ENCODE results near the gene TULP4.
"Not testable (repeated sequence)": the region's sequence is repeated elsewhere in the genome, so short reads cannot be mapped to it uniquely, and the experiment has no call there.

The TULP4 gene

DNA sequence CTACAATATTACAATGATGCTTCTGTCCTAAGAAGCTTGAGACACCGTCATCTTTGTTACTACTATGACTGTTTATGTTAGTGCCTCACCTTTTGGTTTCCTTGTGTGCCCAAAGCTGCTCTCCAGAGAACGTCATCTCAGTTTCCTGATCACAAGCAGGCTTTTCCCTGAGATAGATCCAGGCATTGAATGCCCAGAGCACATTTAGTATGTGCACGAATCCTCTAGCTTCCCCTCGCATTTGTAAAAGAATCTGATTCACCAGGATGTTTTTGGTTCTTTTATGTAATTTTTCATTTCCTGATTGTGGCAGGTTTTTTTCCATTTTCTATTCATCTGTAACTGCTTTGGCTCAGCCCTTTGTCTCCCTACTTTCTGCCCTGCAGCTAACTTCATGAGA is 147.5 kb downstream of the TULP4 start:
- H3K4me3 ChIP-seq (ENCODE audit: low read depth in 1 of 2, low read length in 2 of 2) = no peak overlapping the region
- no peaks in the 10 kb centered on the region for H3K9me3 ChIP-seq (ENCODE audit: control insufficient read depth in 1 of 2, low read length in 2 of 2)
- no peak overlapping the region for H3K27ac ChIP-seq (ENCODE audit: low read length)
- peaks cover 11 to 20% of the 10 kb centered on the region in 2 donors for H3K36me3 ChIP-seq (ENCODE audit: control insufficient read depth in 1 of 2, insufficient read depth in 2 of 2, low read length in 2 of 2)
- H3K4me1 ChIP-seq (ENCODE audit: control insufficient read depth in 1 of 2, insufficient read depth in 2 of 2, low read length in 2 of 2) = no peaks in the 10 kb centered on the region
- H3K27me3 ChIP-seq (ENCODE audit: low read depth, low read length) = no peaks in the 10 kb centered on the region

DNA sequence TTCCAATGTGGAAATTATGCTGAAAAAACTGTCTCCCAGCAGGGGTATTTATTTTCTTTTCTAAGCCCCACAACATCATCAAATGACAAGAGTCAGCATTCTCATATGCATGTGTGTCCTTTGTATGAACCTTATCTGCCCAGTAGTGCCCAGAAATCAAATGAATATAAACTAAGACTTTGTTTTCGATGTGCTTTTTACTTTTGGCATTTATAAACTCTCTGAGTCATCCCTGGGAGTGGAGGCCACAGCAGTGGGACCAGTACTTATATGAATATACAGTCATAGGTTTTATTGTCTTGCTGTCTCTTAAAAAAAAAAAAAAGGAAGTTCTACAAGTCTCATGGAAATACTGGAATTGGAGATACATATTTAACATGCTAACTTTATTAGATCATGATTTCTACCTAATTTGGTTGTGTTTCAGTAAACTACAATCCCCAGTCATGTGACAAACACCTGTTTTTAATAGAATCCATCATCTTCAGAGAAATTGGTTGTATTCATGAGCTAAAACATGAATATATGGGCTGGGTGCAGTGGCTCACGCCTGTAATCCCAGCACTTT is 148.4 kb downstream of the TULP4 start:
- Histone ChIP-seq H3K27ac (ENCODE audit: low read length) (no peak overlapping the region), H3K36me3 (ENCODE audit: control insufficient read depth in 1 of 2, insufficient read depth in 2 of 2, low read length in 2 of 2) (peaks cover 11 to 25% of the 10 kb centered on the region in 2 donors), H3K4me1 (ENCODE audit: control insufficient read depth in 1 of 2, insufficient read depth in 2 of 2, low read length in 2 of 2) (no peaks in the 10 kb centered on the region), H3K27me3 (ENCODE audit: low read depth, low read length) (no peaks in the 10 kb centered on the region), H3K9me3 (ENCODE audit: control insufficient read depth in 1 of 2, low read length in 2 of 2) (no peaks in the 10 kb centered on the region), H3K4me3 (ENCODE audit: low read depth in 1 of 2, low read length in 2 of 2) (no peak overlapping the region)

DNA sequence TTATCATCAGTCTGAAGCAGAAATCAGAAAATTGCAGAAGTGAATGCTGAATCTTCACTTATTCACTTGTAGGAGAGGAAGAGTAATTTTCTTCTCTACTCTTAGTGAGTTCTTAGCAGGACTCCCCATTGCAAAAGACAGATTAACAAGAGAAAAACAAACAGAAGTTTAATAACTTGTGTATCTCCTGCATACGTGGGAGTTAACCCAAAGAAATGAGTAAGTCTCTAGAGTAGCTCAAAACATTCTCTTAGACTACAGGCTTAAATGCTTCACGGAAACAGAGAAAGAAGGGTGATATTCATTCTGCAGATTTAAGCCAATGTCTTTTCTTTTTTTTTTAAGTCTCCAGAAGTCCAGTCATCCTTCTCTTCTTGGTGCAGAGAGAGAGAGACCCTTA is 149.7 kb downstream of the TULP4 start:
- Histone ChIP-seq H3K27me3 (ENCODE audit: low read depth, low read length) (no peaks in the 10 kb centered on the region), H3K27ac (ENCODE audit: low read length) (no peak overlapping the region), H3K9me3 (ENCODE audit: control insufficient read depth in 1 of 2, low read length in 2 of 2) (no peaks in the 10 kb centered on the region), H3K4me3 (ENCODE audit: low read depth in 1 of 2, low read length in 2 of 2) (no peak overlapping the region), H3K36me3 (ENCODE audit: control insufficient read depth in 1 of 2, insufficient read depth in 2 of 2, low read length in 2 of 2) (peaks cover 11 to 23% of the 10 kb centered on the region in 2 donors), H3K4me1 (ENCODE audit: control insufficient read depth in 1 of 2, insufficient read depth in 2 of 2, low read length in 2 of 2) (no peaks in the 10 kb centered on the region)

DNA sequence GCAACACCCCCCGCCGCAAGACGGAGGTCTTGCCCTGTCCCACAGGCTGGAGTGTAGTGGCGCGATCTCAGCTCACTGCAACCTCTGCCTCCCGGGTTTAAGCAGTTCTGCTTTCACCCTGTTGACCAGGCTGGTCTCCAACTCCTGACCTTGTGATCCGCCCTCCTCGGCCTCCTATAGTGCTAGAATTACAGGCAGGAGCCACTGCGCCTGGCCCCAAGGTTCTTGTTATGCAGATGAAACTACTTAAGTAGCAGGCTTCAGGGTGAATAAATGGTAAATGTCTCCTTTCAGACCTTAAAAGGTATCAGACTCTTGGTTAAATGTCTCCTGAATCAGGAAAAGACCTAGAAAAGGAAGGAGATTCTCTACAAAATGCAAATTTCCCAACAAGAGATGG is 152.2 kb downstream of the TULP4 start:
- no peak overlapping the region for H3K4me3 ChIP-seq (ENCODE audit: low read depth in 1 of 2, low read length in 2 of 2)
- no peaks in the 10 kb centered on the region for H3K9me3 ChIP-seq (ENCODE audit: control insufficient read depth in 1 of 2, low read length in 2 of 2)
- no peaks in the 10 kb centered on the region for H3K4me1 ChIP-seq (ENCODE audit: control insufficient read depth in 1 of 2, insufficient read depth in 2 of 2, low read length in 2 of 2)
- no peaks in the 10 kb centered on the region for H3K27me3 ChIP-seq (ENCODE audit: low read depth, low read length)
- peaks cover 8 to 21% of the 10 kb centered on the region in 2 donors for H3K36me3 ChIP-seq (ENCODE audit: control insufficient read depth in 1 of 2, insufficient read depth in 2 of 2, low read length in 2 of 2)
- no peak overlapping the region for H3K27ac ChIP-seq (ENCODE audit: low read length)

DNA sequence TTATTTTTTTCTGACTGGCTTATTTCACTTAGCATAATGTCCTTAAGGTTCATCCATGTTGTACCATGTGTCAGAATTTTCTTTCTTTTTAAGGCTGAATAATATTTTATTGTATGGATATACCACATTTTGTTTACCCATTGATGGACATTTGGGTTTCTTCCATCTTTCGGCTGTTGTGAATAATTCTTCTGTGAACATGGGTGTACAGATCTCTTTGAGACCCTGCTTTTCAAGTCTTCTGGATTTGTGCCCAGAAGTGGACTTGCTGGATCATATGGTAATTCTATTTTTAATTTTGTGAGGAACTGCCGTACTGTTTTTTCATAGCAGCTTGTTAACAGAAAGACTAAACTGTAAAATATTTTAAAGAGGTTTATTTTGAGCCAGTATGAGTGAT is 153.0 kb downstream of the TULP4 start:
- Histone ChIP-seq H3K4me3 (ENCODE audit: low read depth in 1 of 2, low read length in 2 of 2) (no peak overlapping the region), H3K27ac (ENCODE audit: low read length) (no peak overlapping the region), H3K36me3 (ENCODE audit: control insufficient read depth in 1 of 2, insufficient read depth in 2 of 2, low read length in 2 of 2) (peaks cover 8 to 21% of the 10 kb centered on the region in 2 donors), H3K27me3 (ENCODE audit: low read depth, low read length) (no peaks in the 10 kb centered on the region), H3K9me3 (ENCODE audit: control insufficient read depth in 1 of 2, low read length in 2 of 2) (no peaks in the 10 kb centered on the region), H3K4me1 (ENCODE audit: control insufficient read depth in 1 of 2, insufficient read depth in 2 of 2, low read length in 2 of 2) (no peaks in the 10 kb centered on the region)

DNA sequence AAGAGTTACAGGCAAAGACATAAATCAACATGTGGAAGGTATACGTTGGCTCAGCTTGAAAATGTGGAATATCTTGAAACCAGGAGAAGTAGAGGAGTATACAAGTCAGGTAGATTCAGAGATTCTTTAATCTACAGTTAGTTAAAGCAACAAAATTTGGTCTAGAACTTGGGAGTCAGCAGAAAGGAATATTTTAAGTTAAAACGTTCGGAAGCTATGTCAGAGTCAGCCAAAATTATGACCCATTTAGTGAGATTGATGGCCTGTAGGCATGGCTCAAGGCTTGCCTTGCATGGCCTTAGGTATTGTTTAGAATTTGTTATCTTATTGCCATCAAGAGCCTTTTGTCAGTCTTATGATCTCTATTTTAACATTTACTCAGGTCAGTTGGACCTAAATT is 153.5 kb downstream of the TULP4 start:
- Histone ChIP-seq H3K36me3 (ENCODE audit: control insufficient read depth in 1 of 2, insufficient read depth in 2 of 2, low read length in 2 of 2) (peaks cover 8 to 21% of the 10 kb centered on the region in 2 donors), H3K4me3 (ENCODE audit: low read depth in 1 of 2, low read length in 2 of 2) (no peak overlapping the region), H3K27ac (ENCODE audit: low read length) (no peak overlapping the region), H3K27me3 (ENCODE audit: low read depth, low read length) (no peaks in the 10 kb centered on the region), H3K4me1 (ENCODE audit: control insufficient read depth in 1 of 2, insufficient read depth in 2 of 2, low read length in 2 of 2) (no peaks in the 10 kb centered on the region), H3K9me3 (ENCODE audit: control insufficient read depth in 1 of 2, low read length in 2 of 2) (no peaks in the 10 kb centered on the region)

DNA sequence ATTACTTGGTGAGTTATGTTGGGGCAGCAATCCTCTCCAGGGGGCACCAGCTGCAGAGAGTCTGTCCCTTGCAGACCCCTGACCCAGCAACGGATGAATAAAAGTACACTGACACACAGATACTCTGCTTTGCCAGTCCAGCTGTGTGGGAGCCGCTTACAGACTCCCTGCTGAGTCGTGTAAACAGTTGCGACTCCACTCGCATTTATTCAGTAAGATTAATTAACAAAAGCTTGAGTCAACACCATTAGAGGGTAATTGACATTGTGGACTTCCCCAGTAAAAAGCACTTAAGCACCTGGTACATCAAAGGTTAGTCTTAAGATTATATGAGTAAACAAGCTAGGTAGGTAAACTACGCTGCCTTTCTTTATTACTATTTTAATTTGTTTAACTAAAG is 155.7 kb downstream of the TULP4 start:
- no peak overlapping the region for H3K4me3 ChIP-seq (ENCODE audit: low read depth in 1 of 2, low read length in 2 of 2)
- no peaks in the 10 kb centered on the region for H3K4me1 ChIP-seq (ENCODE audit: control insufficient read depth in 1 of 2, insufficient read depth in 2 of 2, low read length in 2 of 2)
- no peak overlapping the region for H3K27ac ChIP-seq (ENCODE audit: low read length)
- peaks cover 5 to 19% of the 10 kb centered on the region in 2 donors for H3K36me3 ChIP-seq (ENCODE audit: control insufficient read depth in 1 of 2, insufficient read depth in 2 of 2, low read length in 2 of 2)
- H3K9me3 ChIP-seq (ENCODE audit: control insufficient read depth in 1 of 2, low read length in 2 of 2) = no peaks in the 10 kb centered on the region
- no peaks in the 10 kb centered on the region for H3K27me3 ChIP-seq (ENCODE audit: low read depth, low read length)

DNA sequence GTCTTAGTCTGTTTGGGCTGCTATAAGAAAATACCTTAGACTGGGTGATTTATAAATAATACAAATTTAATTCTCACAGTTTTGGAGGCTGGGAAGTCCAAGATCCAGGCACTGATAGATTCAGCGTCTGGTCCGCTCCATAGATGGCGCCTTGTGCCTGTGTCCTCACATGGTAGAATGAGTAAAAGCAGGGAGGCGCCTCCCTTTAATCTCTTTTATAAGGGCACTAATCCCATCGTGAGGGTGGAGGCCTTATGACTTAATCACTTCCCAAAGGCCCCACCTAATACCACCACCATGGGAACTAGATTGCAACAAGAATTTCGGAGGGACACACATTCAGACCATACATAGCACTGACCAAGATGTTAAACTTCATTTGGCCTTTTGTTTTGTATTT is 156.4 kb downstream of the TULP4 start:
- no peaks in the 10 kb centered on the region for H3K4me1 ChIP-seq (ENCODE audit: control insufficient read depth in 1 of 2, insufficient read depth in 2 of 2, low read length in 2 of 2)
- no peak overlapping the region for H3K4me3 ChIP-seq (ENCODE audit: low read depth in 1 of 2, low read length in 2 of 2)
- no peaks in the 10 kb centered on the region for H3K27me3 ChIP-seq (ENCODE audit: low read depth, low read length)
- H3K36me3 ChIP-seq (ENCODE audit: control insufficient read depth in 1 of 2, insufficient read depth in 2 of 2, low read length in 2 of 2) = peaks cover 5 to 19% of the 10 kb centered on the region in 2 donors
- no peak overlapping the region for H3K27ac ChIP-seq (ENCODE audit: low read length)
- H3K9me3 ChIP-seq (ENCODE audit: control insufficient read depth in 1 of 2, low read length in 2 of 2) = no peaks in the 10 kb centered on the region

DNA sequence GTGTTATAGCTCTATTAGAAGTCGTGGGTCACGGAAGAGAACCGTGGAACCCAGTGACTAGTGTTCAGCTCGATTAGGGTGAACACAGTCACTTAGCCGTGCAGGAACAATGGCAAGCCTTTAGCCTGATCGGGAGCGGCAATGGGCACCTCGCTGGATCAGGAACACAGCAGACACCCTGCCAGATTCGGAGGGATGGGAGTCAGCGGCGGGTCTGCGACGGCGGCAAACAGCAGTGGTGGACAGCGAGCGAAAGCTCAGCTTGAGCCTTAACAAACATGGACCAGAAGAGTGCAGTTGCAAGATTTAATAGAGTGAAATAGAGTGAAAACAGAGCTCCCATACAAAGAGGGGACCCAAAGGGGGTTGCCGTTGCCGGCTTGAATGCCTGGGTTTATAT is 157.8 kb downstream of the TULP4 start:
- not testable (repeated sequence) for H3K9me3 ChIP-seq (ENCODE audit: control insufficient read depth in 1 of 2, low read length in 2 of 2); H3K36me3 ChIP-seq (ENCODE audit: control insufficient read depth in 1 of 2, insufficient read depth in 2 of 2, low read length in 2 of 2); H3K27ac ChIP-seq (ENCODE audit: low read length); H3K27me3 ChIP-seq (ENCODE audit: low read depth, low read length); H3K4me1 ChIP-seq (ENCODE audit: control insufficient read depth in 1 of 2, insufficient read depth in 2 of 2, low read length in 2 of 2); H3K4me3 ChIP-seq (ENCODE audit: low read depth in 1 of 2, low read length in 2 of 2)

DNA sequence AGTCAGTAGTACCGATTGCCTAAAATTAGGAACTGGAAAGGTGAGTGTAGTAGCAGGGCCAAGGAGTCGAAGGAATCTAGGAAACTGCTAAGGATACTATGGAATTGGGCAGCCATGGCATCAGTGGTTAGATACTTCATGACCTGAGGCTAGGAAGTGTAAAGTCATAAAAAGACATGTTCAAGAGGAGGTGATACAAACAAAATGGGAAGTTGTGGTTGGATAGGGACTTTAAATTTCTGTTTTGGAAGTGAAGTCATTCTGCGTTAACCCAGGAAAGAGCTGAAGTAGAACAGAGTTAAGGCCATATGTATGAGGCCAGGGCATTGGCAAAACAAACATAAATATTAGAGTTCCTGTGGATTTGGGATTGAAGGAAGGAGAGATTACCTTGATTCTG is 159.1 kb downstream of the TULP4 start:
- no peaks in the 10 kb centered on the region for H3K9me3 ChIP-seq (ENCODE audit: control insufficient read depth in 1 of 2, low read length in 2 of 2)
- H3K4me3 ChIP-seq (ENCODE audit: low read depth in 1 of 2, low read length in 2 of 2) = no peak overlapping the region
- no peaks in the 10 kb centered on the region for H3K27me3 ChIP-seq (ENCODE audit: low read depth, low read length)
- no peak overlapping the region for H3K27ac ChIP-seq (ENCODE audit: low read length)
- peaks cover 0 to 9% of the 10 kb centered on the region in 2 donors for H3K36me3 ChIP-seq (ENCODE audit: control insufficient read depth in 1 of 2, insufficient read depth in 2 of 2, low read length in 2 of 2)
- H3K4me1 ChIP-seq (ENCODE audit: control insufficient read depth in 1 of 2, insufficient read depth in 2 of 2, low read length in 2 of 2) = no peaks in the 10 kb centered on the region

DNA sequence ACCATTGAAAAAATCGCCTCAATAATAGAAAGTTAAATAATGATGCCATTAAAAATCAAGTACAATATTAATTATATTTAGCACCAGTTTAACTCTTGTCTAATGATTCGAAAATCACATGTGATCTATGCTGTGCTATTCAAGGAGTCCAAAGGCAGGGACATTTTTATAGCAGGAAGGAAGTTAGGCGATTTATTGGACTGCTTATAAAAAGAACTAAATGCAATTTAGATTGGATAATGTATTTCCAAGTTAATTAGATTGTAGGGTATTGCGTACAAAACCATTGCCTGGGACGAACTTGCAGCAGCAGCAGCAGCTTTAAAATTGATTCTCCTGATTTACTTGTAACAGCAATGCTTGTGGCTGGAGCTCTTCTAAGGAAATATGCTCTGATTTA is 160.2 kb downstream of the TULP4 start:
- Histone ChIP-seq H3K27ac (ENCODE audit: low read length) (no peak overlapping the region), H3K27me3 (ENCODE audit: low read depth, low read length) (no peaks in the 10 kb centered on the region), H3K36me3 (ENCODE audit: control insufficient read depth in 1 of 2, insufficient read depth in 2 of 2, low read length in 2 of 2) (peaks cover 0 to 9% of the 10 kb centered on the region in 2 donors), H3K4me1 (ENCODE audit: control insufficient read depth in 1 of 2, insufficient read depth in 2 of 2, low read length in 2 of 2) (no peaks in the 10 kb centered on the region), H3K4me3 (ENCODE audit: low read depth in 1 of 2, low read length in 2 of 2) (no peak overlapping the region), H3K9me3 (ENCODE audit: control insufficient read depth in 1 of 2, low read length in 2 of 2) (no peaks in the 10 kb centered on the region)

DNA sequence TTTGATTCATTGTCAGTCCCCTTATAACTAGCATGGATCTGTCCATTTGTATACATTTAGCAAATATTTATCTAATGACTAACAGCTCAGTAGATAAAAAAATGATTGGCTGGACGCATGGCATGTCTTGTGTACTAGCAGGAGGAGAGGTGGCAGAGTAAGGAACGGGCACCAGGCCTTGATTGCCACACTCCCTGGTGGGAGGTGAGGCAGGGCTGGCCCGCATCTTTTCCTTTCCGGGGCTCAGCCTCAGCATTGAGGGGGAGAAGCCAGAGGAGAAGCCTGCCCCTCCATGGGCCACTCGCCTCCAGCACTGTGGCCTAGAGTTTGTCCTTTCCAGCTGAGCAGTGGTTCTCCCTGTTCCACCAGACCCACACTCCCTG is 162.7 kb downstream of the TULP4 start:
- Histone ChIP-seq H3K4me3 (ENCODE audit: low read depth in 1 of 2, low read length in 2 of 2) (no peak overlapping the region), H3K9me3 (ENCODE audit: control insufficient read depth in 1 of 2, low read length in 2 of 2) (no peaks in the 10 kb centered on the region), H3K4me1 (ENCODE audit: control insufficient read depth in 1 of 2, insufficient read depth in 2 of 2, low read length in 2 of 2) (no peaks in the 10 kb centered on the region), H3K27me3 (ENCODE audit: low read depth, low read length) (no peaks in the 10 kb centered on the region), H3K27ac (ENCODE audit: low read length) (no peak overlapping the region), H3K36me3 (ENCODE audit: control insufficient read depth in 1 of 2, insufficient read depth in 2 of 2, low read length in 2 of 2) (peaks cover 4 to 14% of the 10 kb centered on the region in 2 donors)

Measured in muscle layer of duodenum (tissue), 2 donors.